22Rv1 (cell line): Measurements from ENCODE around the gene GTF2B.
"Not testable (repeated sequence)": the region's sequence is repeated elsewhere in the genome, so short reads cannot be mapped to it uniquely, and the experiment has no call there.

Source experiments
- ZFX ChIP-seq: fragments of 450-650 bp; IDR thresholded peaks from 2 replicates; pipeline ENCODE4 v1.6.1; 2017; ENCODE audit warnings: antibody characterized with exemption, borderline replicate concordance
- TF ChIP-seq, protein P1 (sequence below): fragments of 450-650 bp; IDR thresholded peaks from 2 replicates; pipeline ENCODE4 v1.5.1; 2017; ENCODE audit warnings: mild to moderate bottlenecking

GRCh38 chr1:88880717-88881116, 10.7 kb downstream of the GTF2B start:
- TF ChIP-seq, protein P1, sequence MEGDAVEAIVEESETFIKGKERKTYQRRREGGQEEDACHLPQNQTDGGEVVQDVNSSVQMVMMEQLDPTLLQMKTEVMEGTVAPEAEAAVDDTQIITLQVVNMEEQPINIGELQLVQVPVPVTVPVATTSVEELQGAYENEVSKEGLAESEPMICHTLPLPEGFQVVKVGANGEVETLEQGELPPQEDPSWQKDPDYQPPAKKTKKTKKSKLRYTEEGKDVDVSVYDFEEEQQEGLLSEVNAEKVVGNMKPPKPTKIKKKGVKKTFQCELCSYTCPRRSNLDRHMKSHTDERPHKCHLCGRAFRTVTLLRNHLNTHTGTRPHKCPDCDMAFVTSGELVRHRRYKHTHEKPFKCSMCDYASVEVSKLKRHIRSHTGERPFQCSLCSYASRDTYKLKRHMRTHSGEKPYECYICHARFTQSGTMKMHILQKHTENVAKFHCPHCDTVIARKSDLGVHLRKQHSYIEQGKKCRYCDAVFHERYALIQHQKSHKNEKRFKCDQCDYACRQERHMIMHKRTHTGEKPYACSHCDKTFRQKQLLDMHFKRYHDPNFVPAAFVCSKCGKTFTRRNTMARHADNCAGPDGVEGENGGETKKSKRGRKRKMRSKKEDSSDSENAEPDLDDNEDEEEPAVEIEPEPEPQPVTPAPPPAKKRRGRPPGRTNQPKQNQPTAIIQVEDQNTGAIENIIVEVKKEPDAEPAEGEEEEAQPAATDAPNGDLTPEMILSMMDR = not testable (repeated sequence)
- TF ChIP-seq ZFX = not testable (repeated sequence)
